GM18526 (cell line): Measurements from ENCODE around the gene CST11.

Experiments
- POLR2A ChIP-seq: IDR thresholded peaks from 3 replicates; pipeline ENCODE4 v1.6.1; 2011; ENCODE audit not compliant: insufficient read length; ENCODE audit errors: extremely low read depth

The CST11 gene

DNA sequence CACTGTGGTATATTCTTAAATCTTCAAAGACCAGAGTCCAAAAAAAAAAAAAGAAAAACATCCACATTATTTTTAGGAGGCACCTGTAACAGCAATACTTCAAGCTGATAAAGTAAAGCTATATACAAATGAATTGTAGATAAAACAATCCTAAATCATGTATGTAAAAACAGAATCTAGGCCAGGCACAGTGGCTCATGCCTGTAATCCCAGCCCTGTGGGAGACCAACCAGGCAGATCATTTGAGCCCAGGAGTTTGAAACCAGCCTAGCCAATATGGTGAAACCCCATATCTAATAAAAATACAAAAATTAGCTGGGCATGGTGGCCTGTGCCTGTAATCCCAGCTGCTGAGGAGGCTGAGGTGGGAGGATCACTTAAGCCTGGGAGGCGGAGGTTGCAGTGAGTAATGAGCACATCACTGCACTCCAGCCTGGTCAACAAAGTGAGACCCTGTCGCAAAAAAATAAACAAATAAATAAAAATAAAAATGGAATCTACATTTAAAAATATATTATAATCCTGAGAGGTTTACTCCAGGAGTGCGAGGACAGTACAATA lies 38.7 kb downstream of the CST11 start:
- no peak for TF ChIP-seq POLR2A

DNA sequence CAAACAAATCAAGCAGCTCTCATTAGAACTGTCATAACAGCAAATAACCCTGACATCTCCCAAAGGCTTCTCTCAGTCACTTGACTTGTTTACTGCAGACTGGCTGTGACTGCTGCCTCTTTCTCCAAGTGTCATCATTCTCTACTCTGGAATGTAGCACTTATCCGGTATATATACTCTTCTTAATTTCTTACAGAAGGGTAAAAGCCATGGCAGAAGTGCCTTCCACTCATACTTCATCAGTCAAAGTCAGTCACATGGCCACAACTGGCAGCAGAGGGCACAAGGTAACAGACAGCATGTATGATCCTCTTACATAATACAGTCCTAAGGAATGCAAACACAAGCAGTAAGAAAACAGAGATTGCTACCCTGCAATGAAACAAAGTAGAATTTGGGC lies 40.6 kb downstream of the CST11 start:
- TF ChIP-seq POLR2A: no peak

DNA sequence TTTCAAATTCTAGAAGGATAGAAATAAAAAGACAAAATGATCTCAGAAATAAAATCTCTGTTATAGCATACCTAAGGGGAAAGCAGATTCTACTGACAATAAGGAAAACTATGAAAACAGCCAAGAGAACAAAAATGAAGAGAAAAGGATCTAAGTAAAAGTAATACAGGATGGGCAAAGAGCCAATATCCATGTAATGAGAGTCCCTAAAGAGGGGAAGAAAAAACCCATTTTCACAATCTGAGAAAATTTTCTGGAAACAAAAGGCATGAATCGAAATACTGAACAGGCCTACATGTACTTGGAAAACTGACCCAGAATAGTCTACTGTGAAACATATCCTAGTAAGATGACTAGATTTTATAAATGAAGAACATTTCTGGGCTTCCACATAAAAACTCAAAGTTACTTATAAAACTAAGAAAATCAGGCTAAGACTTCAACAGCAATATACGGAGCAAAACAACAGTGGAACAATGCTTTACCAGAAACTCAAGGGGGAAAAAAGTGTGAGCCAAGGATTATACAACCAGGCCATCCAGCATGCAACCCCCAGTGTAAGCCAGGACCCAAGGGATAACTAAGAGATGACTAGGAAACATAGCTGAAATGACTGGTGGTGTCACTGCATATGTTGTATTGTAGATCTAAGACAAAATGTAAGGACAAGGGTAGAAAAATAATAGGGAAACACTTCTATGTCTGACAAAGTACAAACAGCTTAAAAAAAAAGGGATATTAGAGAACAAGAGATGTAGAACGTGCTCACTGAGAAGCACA lies 41.6 kb downstream of the CST11 start:
- TF ChIP-seq POLR2A: no peak

DNA sequence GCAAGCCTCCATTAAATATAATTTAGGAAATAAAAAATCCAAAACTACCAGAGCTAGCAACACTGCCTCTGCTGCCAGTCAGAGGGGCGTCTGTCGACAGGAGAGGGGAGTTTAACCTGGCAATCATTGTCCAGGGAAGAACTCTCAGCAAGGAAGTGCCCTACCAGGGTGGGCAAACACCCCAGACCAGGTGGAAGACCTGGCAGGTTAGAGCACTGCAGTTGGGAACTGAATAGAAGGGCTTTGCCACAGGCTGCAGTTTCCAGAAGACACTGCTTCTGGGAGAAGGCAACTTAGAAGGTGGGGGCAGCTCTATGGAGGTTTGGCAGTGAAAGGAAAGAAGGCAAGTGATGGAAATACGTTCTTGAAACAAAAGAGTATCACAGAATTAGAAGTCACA lies 42.9 kb downstream of the CST11 start:
- TF ChIP-seq POLR2A: no peak

DNA sequence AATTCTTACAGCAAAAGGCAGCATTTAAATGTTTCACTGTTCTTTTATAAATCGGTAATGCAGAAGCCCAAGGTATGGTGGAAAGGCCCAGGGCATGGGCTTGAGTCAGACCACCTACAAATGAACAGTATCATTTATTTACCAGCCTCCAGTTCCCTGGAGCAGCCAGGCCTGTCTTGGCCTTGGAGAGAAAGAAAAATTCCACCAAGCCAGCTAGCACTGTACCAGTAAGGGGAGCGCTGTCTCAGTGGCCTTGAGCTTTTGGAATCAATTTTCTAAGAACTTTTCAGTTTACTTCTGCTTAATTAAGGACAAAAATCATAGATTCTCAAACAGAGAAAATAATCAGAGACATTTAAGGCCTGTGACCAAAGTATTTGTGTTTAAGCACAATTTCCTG lies 43.7 kb downstream of the CST11 start:
- no peak for TF ChIP-seq POLR2A

DNA sequence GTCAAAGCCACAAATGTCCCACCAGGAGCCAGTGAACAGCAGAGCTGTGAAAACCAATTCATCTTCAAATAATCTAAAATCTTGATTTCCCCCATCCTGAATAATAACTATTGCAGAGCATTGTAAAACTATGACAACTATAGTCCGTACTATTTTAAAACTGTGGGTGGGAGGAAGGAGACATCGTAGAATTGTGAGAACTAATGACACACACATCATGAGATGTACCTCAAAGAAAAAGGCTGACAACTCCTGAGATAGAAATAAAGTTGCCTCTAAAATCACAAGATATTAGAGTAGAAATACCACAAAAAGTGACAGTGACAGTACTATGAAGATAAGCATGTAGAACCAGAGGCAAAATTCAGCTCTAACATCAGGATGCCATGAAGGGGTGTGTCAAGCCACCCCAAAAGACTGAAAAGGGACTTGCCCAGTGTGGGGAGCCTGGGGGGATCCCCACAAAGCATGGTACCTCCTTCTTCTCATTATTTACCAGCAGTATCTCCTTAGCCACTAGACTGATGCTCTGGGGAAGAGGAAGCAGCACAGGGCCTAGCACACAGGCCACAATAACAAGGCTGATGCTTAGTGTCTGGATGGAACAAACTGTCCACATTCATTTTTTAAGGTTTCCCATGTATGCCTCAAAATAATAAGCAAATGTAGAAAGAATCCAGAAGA lies 44.8 kb downstream of the CST11 start:
- TF ChIP-seq POLR2A: no peak

DNA sequence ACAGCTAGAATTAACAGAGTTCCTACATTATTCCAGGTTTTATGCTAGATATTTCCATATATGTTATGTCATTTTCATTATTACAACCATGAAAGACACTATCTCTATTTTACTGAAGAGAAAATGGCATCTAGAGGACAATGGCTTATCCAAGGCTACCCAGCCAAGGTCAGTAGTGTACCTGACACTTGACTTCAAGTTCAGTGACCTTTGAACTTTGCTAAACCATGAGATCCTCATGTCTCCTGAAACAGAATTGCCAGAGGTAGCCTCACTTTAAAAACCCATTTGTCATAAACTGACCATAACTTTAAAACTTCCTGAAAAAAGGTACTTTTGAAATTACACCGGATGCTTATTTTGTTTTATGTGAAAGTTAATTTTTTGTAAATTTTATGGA lies 45.8 kb downstream of the CST11 start:
- TF ChIP-seq POLR2A: no peak

DNA sequence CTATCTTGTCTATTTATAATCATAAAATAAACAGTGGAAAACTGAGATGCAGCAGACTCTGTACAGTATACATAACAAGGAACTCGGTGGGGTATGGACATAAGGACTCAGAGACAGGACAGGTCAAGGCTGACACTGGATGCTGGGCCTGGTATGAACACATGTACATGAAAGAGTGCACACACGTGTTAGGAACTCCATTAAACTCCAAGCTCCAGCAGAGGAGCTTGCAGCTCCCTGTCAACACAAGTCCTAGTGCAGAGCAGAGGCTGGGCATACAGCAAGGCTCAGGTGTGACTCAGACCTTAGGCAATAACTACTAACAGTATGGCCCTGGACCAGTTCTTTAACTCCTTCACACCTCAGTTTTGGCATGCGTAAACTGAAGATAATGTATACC lies 48.5 kb downstream of the CST11 start:
- TF ChIP-seq POLR2A: no peak

DNA sequence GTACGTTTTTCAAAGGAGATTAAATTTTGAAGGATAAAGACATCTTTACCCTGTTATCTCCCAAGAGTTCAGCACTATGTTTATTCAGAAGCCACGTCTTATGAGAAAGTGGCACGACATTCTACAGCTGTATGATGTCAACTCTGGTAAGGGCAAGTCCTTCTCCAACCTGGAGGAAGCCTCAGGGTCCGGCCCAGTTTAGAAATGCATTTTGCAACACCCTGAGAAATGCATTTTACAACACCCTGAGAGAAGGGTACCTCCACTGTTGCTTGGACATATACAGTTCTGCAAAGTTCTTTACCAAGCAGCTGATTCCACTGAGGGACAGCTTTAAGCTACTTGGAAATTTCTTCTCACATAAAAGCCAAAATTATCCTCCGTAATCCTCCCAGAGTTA lies 48.9 kb downstream of the CST11 start:
- no peak for TF ChIP-seq POLR2A

DNA sequence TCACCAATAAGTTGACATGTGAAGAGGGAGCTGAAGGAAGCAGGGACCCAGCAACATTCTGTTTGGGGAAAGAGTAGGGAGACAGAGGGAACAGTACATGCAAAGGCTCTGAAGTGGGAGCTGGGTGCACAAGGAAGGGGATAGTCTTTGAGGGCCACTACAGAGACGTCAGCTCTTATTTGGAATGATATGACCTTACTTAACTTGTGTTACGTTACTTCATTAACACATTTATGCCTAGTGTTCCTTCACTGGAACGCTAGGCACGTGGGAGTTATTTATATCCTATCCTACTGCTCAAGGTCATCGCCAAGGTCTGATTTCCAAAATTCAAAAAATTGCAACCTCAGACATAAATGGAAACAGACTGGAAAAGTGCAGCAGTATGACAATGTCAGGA lies 51.6 kb downstream of the CST11 start:
- TF ChIP-seq POLR2A: no peak
